ENCODE data around the gene LTB4R2.

DNA sequence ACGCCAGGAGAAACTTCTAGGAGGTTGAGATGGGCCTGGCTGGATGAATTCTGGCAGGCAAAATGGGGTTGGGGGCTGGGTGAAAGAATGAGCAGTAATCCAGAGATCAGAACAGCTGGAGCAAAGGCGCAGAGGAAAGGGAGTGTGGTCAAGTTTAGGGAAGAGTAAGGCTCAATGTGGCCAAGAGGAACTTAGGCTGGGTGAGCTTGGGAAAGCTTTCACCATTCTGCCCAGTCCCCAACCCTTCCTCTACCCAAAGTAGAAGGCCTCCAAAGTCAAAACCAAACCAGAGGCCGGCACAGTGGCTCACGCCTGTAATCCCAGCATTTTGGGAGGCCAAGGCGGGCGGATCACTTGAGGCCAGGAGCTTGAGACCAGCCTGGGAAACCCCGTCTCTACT is 28.3 kb upstream of the LTB4R2 start:
- TF ChIP-seq EZH2 (IDR thresholded peaks at IDR 0.05; ENCODE audit: low read depth, low read length, severe bottlenecking) (no peak), BRCA1 (IDR thresholded peaks at IDR 0.05; ENCODE audit: low read depth, low read length) (no peak), POLR2A (IDR thresholded peaks at IDR 0.05; ENCODE audit: control extremely low read depth in 1 of 2, low read depth in 2 of 2, low read length in 2 of 2) (no peak), RBBP5 (IDR thresholded peaks at IDR 0.05; ENCODE audit: borderline replicate concordance, low read depth, low read length) (no peak), ZNF274 (IDR thresholded peaks at IDR 0.05; ENCODE audit: borderline replicate concordance, extremely low read depth, low read length) (no peak), SP1 (IDR thresholded peaks at IDR 0.05; ENCODE audit: low read depth, low read length) (no peak), CHD2 (IDR thresholded peaks at IDR 0.05; ENCODE audit: low read length) (no peak), CEBPB (IDR thresholded peaks at IDR 0.05; ENCODE audit: low read depth, low read length) (no peak)
- TF ChIP-seq, protein P1, sequence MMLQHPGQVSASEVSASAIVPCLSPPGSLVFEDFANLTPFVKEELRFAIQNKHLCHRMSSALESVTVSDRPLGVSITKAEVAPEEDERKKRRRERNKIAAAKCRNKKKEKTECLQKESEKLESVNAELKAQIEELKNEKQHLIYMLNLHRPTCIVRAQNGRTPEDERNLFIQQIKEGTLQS (IDR thresholded peaks at IDR 0.05; ENCODE audit: insufficient read depth, low read depth, low read length) = no peak
- TF ChIP-seq, protein P2, sequence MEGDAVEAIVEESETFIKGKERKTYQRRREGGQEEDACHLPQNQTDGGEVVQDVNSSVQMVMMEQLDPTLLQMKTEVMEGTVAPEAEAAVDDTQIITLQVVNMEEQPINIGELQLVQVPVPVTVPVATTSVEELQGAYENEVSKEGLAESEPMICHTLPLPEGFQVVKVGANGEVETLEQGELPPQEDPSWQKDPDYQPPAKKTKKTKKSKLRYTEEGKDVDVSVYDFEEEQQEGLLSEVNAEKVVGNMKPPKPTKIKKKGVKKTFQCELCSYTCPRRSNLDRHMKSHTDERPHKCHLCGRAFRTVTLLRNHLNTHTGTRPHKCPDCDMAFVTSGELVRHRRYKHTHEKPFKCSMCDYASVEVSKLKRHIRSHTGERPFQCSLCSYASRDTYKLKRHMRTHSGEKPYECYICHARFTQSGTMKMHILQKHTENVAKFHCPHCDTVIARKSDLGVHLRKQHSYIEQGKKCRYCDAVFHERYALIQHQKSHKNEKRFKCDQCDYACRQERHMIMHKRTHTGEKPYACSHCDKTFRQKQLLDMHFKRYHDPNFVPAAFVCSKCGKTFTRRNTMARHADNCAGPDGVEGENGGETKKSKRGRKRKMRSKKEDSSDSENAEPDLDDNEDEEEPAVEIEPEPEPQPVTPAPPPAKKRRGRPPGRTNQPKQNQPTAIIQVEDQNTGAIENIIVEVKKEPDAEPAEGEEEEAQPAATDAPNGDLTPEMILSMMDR (IDR thresholded peaks at IDR 0.05; ENCODE audit: control extremely low read depth in 1 of 3, insufficient read depth in 1 of 3, low read depth in 1 of 3, low read length in 3 of 3) = no peak
- TF ChIP-seq, protein P3, sequence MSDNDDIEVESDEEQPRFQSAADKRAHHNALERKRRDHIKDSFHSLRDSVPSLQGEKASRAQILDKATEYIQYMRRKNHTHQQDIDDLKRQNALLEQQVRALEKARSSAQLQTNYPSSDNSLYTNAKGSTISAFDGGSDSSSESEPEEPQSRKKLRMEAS (IDR thresholded peaks at IDR 0.05) = no peak
